Liver (tissue), 9 donors: ENCODE measurements around the gene COQ6. TPM values are rescaled to one million over a fixed set of nuclear protein-coding genes. Genes with fewer than 3 reads are reported as not detected.

Source experiments
- DNase-seq: peaks from one replicate; pipeline ENCODE4 v3.0.0-alpha.2; 2017; ENCODE audit warnings: low spot score
- H3K27ac ChIP-seq, 2 donors: one replicate each; pipeline ENCODE4 v1.7.0; 2013; ENCODE audit warnings: inconsistent platforms in 2 of 2, low read length in 2 of 2, control low read depth in 1 of 2, low read depth in 1 of 2, mild to moderate bottlenecking in 1 of 2
- H3K27me3 ChIP-seq, 4 donors: one replicate each; pipeline versions ENCODE4 v1.6.1 to v1.7.0; 2013; ENCODE audit warnings: low read length in 3 of 4, inconsistent platforms in 1 of 4, mild to moderate bottlenecking in 1 of 4, moderate library complexity in 1 of 4; ENCODE audit not compliant: control insufficient read depth in 4 of 4, insufficient read depth in 4 of 4
- H3K36me3 ChIP-seq, 4 donors: one replicate each; pipeline versions ENCODE4 v1.6.1 to v1.7.0; 2013; ENCODE audit warnings: low read length in 3 of 4, mild to moderate bottlenecking in 3 of 4, low read depth in 1 of 4, moderate library complexity in 1 of 4; ENCODE audit not compliant: control insufficient read depth in 4 of 4, insufficient read depth in 3 of 4
- H3K4me1 ChIP-seq, 4 donors: one replicate each; pipeline versions ENCODE4 v1.6.1 to v1.7.0; 2013; ENCODE audit warnings: low read length in 3 of 4, mild to moderate bottlenecking in 3 of 4, moderate library complexity in 1 of 4; ENCODE audit not compliant: control insufficient read depth in 4 of 4, insufficient read depth in 4 of 4
- H3K4me3 ChIP-seq, 3 donors: one replicate each; pipeline versions ENCODE4 v1.6.1 to v1.7.0; 2013; ENCODE audit warnings: low read length in 3 of 3, control low read depth in 1 of 3, low read depth in 1 of 3, mild to moderate bottlenecking in 1 of 3
- H3K9ac ChIP-seq, 2 donors: one replicate each; pipeline ENCODE4 v1.7.0; 2013; ENCODE audit warnings: low read length in 2 of 2, mild to moderate bottlenecking in 2 of 2, moderate library complexity in 2 of 2, control low read depth in 1 of 2, low read depth in 1 of 2
- H3K9me3 ChIP-seq, 4 donors: one replicate each; pipeline versions ENCODE4 v1.6.1 to v1.7.0; 2013; ENCODE audit warnings: low read length in 3 of 4; ENCODE audit not compliant: control insufficient read depth in 4 of 4
- ATF3 ChIP-seq: IDR thresholded peaks from 2 replicates; pipeline ENCODE4 v1.6.1; 2016; ENCODE audit warnings: antibody characterized with exemption
- EGR1 ChIP-seq, 2 donors: IDR thresholded peaks; 2 replicates each; pipeline ENCODE4 v1.6.1; 2016 to 2018; ENCODE audit warnings: antibody characterized with exemption in 2 of 2, low read depth in 2 of 2
- FOXA1 ChIP-seq: IDR thresholded peaks from 2 replicates; pipeline ENCODE4 v1.6.1; 2016; ENCODE audit warnings: antibody characterized with exemption
- FOXA2 ChIP-seq: IDR thresholded peaks from 2 replicates; pipeline ENCODE4 v1.6.1; 2016; ENCODE audit warnings: antibody characterized with exemption
- HNF4A ChIP-seq, 2 donors: conservative IDR thresholded peaks; 2 replicates each; pipeline ENCODE4 v1.6.1; 2016; ENCODE audit warnings: antibody characterized with exemption in 2 of 2, mild to moderate bottlenecking in 2 of 2
- HNF4G ChIP-seq: IDR thresholded peaks from 2 replicates; pipeline ENCODE4 v1.6.1; 2016; ENCODE audit warnings: antibody characterized with exemption
- JUND ChIP-seq, 2 donors: IDR thresholded peaks; 2 replicates each; pipeline ENCODE4 v1.6.1; 2016; ENCODE audit warnings: antibody characterized with exemption in 2 of 2
- NR2F2 ChIP-seq: IDR thresholded peaks from 2 replicates; pipeline ENCODE4 v1.6.1; 2016; ENCODE audit warnings: antibody characterized with exemption
- RAD21 ChIP-seq, 2 donors: IDR thresholded peaks; 2 replicates each; pipeline ENCODE4 v1.6.1; 2016; ENCODE audit warnings: antibody characterized with exemption in 2 of 2, mild to moderate bottlenecking in 2 of 2
- RXRA ChIP-seq, 2 donors: IDR thresholded peaks; 2 replicates each; pipeline ENCODE4 v1.6.1; 2017 to 2018; ENCODE audit warnings: antibody characterized with exemption in 2 of 2, mild to moderate bottlenecking in 1 of 2
- SP1 ChIP-seq: IDR thresholded peaks from 2 replicates; pipeline ENCODE4 v1.6.1; 2018; ENCODE audit warnings: antibody characterized with exemption, mild to moderate bottlenecking
- TAF1 ChIP-seq: conservative IDR thresholded peaks from 2 replicates; pipeline ENCODE4 v1.6.1; 2016; ENCODE audit warnings: antibody characterized with exemption, mild to moderate bottlenecking
- YY1 ChIP-seq: IDR thresholded peaks from 2 replicates; pipeline ENCODE4 v1.6.1; 2016; ENCODE audit warnings: antibody characterized with exemption, mild to moderate bottlenecking
- WGBS: extraction: QIAGEN DNeasy Blood & Tissue Kit; methylation state at CpG from one replicate; pipeline ENCODE4 v1.1.7; 2013; 5-methylcytosine and 5-hydroxymethylcytosine counted together
- polyA plus RNA-seq, 2 donors: library from polyadenylated mRNA; stranded (reverse) in 1 of 2; unstranded in 1 of 2; fragments of 200-250 nt in 1 of 2; fragments of >200 nt in 1 of 2; fragmentation: Nextera tagmentation in 1 of 2; extraction: Ambion mirVana in 1 of 2; gene quantifications; one replicate each; pipeline versions ENCODE4 v1.2.1 to v1.2.3, GENCODE V29; 2013 to 2015
- total RNA-seq, 2 donors: library from RNA; depleted of rRNA; stranded (reverse); fragments of >200 nt; gene quantifications; one replicate each; pipeline ENCODE4 v1.2.3, GENCODE V29; 2014
- TF ChIP-seq, protein P1 (sequence below): fragments of 150-350 bp; IDR thresholded peaks from 2 replicates; pipeline ENCODE4 v1.5.1; 2017; ENCODE audit warnings: improper control_type of control experiment, low read depth, low read length; ENCODE audit not compliant: missing input control
- TF ChIP-seq, protein P2 (sequence below): IDR thresholded peaks from 2 replicates; pipeline ENCODE4 v1.6.1; 2016; ENCODE audit warnings: antibody characterized with exemption
- TF ChIP-seq, protein P3 (sequence below): IDR thresholded peaks from 2 replicates; pipeline ENCODE4 v1.6.1; 2016; ENCODE audit warnings: antibody characterized with exemption, mild to moderate bottlenecking
- TF ChIP-seq, protein P4 (sequence below): IDR thresholded peaks from 2 replicates; pipeline ENCODE4 v1.6.1; 2016; ENCODE audit warnings: antibody characterized with exemption
- donor health status: healthy.
- donor health status: healthy.
- donor health status: healthy.
- donor health status: healthy.
- donor health status: healthy.

Gene COQ6
- total and polyA plus RNA-seq, 4 donors = 12.6 to 33.7 (median 18.5) TPM

DNA sequence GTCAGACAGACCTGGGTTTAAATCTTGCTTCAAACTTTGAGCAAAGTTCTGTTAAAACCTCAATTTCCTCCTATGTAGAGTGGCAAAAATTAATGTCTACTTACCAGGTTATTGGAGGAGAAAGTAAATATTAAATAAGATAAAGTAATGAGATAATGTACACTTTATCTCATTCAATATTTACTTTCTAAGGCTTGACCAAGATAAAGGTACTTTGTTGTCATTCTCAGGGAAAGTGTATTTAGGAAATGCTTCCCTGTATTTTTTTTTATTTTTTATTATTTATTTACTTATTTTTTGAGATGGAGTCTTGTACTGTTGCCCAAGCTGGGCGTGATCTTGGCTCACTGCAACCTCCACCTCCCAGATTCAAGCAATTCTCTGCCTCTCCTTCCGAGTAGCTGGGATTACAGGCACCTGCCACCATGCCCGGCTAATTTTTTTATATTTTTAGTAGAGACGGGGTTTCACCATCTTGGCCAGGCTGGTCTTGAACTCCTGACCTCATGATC lies 4.9 kb upstream of the COQ6 start:
- Histone ChIP-seq H3K4me3 (no peak overlapping the region), H3K27ac (no peak overlapping the region), H3K4me1 (peaks cover 2 to 13% (median 6%) of the 10 kb centered on the region in 4 donors), H3K36me3 (peaks cover 0 to 16% (median 6%) of the 10 kb centered on the region in 4 donors), H3K9ac (no peak overlapping the region), H3K9me3 (no peaks in the 10 kb centered on the region), H3K27me3 (no peaks in the 10 kb centered on the region)
- DNase-seq = no peak
- WGBS = 85% methylated on average over 4 of the region's 4 CpGs
- TF ChIP-seq HNF4A (conservative IDR thresholded peaks at IDR 0.05) = no peak
- no peak for TF ChIP-seq YY1
- no peak for TF ChIP-seq JUND (IDR thresholded peaks at IDR 0.05)
- no peak for TF ChIP-seq RXRA (IDR thresholded peaks at IDR 0.05)
- no peak for TF ChIP-seq FOXA1
- TF ChIP-seq, protein P1, sequence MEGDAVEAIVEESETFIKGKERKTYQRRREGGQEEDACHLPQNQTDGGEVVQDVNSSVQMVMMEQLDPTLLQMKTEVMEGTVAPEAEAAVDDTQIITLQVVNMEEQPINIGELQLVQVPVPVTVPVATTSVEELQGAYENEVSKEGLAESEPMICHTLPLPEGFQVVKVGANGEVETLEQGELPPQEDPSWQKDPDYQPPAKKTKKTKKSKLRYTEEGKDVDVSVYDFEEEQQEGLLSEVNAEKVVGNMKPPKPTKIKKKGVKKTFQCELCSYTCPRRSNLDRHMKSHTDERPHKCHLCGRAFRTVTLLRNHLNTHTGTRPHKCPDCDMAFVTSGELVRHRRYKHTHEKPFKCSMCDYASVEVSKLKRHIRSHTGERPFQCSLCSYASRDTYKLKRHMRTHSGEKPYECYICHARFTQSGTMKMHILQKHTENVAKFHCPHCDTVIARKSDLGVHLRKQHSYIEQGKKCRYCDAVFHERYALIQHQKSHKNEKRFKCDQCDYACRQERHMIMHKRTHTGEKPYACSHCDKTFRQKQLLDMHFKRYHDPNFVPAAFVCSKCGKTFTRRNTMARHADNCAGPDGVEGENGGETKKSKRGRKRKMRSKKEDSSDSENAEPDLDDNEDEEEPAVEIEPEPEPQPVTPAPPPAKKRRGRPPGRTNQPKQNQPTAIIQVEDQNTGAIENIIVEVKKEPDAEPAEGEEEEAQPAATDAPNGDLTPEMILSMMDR = no peak
- no peak for TF ChIP-seq ATF3
- TF ChIP-seq, protein P2, sequence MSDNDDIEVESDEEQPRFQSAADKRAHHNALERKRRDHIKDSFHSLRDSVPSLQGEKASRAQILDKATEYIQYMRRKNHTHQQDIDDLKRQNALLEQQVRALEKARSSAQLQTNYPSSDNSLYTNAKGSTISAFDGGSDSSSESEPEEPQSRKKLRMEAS = no peak
- no peak for TF ChIP-seq RAD21 (IDR thresholded peaks at IDR 0.05)
- TF ChIP-seq, protein P3, sequence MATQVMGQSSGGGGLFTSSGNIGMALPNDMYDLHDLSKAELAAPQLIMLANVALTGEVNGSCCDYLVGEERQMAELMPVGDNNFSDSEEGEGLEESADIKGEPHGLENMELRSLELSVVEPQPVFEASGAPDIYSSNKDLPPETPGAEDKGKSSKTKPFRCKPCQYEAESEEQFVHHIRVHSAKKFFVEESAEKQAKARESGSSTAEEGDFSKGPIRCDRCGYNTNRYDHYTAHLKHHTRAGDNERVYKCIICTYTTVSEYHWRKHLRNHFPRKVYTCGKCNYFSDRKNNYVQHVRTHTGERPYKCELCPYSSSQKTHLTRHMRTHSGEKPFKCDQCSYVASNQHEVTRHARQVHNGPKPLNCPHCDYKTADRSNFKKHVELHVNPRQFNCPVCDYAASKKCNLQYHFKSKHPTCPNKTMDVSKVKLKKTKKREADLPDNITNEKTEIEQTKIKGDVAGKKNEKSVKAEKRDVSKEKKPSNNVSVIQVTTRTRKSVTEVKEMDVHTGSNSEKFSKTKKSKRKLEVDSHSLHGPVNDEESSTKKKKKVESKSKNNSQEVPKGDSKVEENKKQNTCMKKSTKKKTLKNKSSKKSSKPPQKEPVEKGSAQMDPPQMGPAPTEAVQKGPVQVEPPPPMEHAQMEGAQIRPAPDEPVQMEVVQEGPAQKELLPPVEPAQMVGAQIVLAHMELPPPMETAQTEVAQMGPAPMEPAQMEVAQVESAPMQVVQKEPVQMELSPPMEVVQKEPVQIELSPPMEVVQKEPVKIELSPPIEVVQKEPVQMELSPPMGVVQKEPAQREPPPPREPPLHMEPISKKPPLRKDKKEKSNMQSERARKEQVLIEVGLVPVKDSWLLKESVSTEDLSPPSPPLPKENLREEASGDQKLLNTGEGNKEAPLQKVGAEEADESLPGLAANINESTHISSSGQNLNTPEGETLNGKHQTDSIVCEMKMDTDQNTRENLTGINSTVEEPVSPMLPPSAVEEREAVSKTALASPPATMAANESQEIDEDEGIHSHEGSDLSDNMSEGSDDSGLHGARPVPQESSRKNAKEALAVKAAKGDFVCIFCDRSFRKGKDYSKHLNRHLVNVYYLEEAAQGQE = no peak
- TF ChIP-seq FOXA2 = no peak

DNA sequence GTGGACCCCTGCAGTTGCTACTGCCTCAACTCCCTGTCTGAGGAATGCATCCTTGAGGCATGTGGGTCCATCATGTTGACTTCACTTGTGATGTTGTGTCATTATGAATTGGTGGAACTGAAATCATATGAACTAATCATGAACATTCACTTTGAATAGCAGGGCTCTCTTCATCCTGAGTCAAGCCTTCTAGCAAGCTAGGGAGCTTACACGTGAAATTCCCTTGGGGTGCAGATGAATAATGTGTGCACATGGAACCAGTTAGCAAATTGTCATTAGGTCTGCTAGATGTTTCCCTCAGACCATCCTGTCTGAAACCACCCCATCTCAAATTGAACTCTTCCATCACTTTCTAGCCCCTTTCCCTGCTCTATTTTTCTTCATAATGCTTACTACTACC lies 3.6 kb downstream of the COQ6 start:
- Histone ChIP-seq H3K27ac (no peak overlapping the region), H3K9ac (no peak overlapping the region), H3K9me3 (no peaks in the 10 kb centered on the region), H3K4me1 (peaks cover 5 to 17% (median 10%) of the 10 kb centered on the region in 4 donors), H3K27me3 (no peaks in the 10 kb centered on the region), H3K4me3 (no peak overlapping the region), H3K36me3 (peaks cover 4 to 41% (median 29%) of the 10 kb centered on the region in 4 donors)
- WGBS = 97% methylated on average over 1 of the region's 1 CpG
- DNase-seq = no peak
- TF ChIP-seq, protein P4, sequence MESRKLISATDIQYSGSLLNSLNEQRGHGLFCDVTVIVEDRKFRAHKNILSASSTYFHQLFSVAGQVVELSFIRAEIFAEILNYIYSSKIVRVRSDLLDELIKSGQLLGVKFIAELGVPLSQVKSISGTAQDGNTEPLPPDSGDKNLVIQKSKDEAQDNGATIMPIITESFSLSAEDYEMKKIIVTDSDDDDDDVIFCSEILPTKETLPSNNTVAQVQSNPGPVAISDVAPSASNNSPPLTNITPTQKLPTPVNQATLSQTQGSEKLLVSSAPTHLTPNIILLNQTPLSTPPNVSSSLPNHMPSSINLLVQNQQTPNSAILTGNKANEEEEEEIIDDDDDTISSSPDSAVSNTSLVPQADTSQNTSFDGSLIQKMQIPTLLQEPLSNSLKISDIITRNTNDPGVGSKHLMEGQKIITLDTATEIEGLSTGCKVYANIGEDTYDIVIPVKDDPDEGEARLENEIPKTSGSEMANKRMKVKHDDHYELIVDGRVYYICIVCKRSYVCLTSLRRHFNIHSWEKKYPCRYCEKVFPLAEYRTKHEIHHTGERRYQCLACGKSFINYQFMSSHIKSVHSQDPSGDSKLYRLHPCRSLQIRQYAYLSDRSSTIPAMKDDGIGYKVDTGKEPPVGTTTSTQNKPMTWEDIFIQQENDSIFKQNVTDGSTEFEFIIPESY = no peak
- TF ChIP-seq FOXA2 = no peak
- no peak for TF ChIP-seq RAD21 (IDR thresholded peaks at IDR 0.05)
- no peak for TF ChIP-seq NR2F2
- no peak for TF ChIP-seq FOXA1
- no peak for TF ChIP-seq ATF3
- TF ChIP-seq SP1 = no peak
- TF ChIP-seq, protein P3 = no peak
- TF ChIP-seq, protein P1 = no peak
- no peak for TF ChIP-seq JUND (IDR thresholded peaks at IDR 0.05)
- TF ChIP-seq YY1 = no peak
- no peak for TF ChIP-seq EGR1 (IDR thresholded peaks at IDR 0.05; ENCODE audit: low read depth in 2 of 2)
- TF ChIP-seq TAF1 = no peak
- TF ChIP-seq HNF4G = no peak
- TF ChIP-seq, protein P2 = no peak
